Measurements from ENCODE around the gene SNRPB2. TPM values are rescaled to one million over a fixed set of nuclear protein-coding genes. Genes with fewer than 3 reads are reported as not detected.

SNRPB2 gene
- total RNA-seq, 1 experiment from 2014 or later: 78.4 TPM

- H3K9me3 ChIP-seq (ENCODE audit: control insufficient read depth in 1 of 2, insufficient read depth in 1 of 2, low read depth in 1 of 2, low read length in 2 of 2): no peaks in the 10 kb centered on the region
- no peak for TF ChIP-seq ZFX (IDR thresholded peaks at IDR 0.05)
- TF ChIP-seq EZH2 (IDR thresholded peaks at IDR 0.05): no peak
- TF ChIP-seq ATF3 (IDR thresholded peaks at IDR 0.05): no peak
- TF ChIP-seq MAX (IDR thresholded peaks at IDR 0.05): no peak
- TF ChIP-seq POLR2AphosphoS5 (IDR thresholded peaks at IDR 0.05; ENCODE audit: low read depth, low read length): no peak
- TF ChIP-seq JUND (IDR thresholded peaks at IDR 0.05): no peak
- TF ChIP-seq FOSL1 (IDR thresholded peaks at IDR 0.05; ENCODE audit: low read depth): no peak
- no peak for TF ChIP-seq CBX3 (IDR thresholded peaks at IDR 0.05; ENCODE audit: low read depth)
- TF ChIP-seq CEBPB (IDR thresholded peaks at IDR 0.05; ENCODE audit: low read depth): no peak
- no peak for TF ChIP-seq ZNF274 (IDR thresholded peaks at IDR 0.05; ENCODE audit: low read depth, low read length)
- no peak for TF ChIP-seq ZBTB33 (IDR thresholded peaks at IDR 0.05; ENCODE audit: extremely low read depth, insufficient replicate concordance, low read length)
- no peak for TF ChIP-seq EZH2phosphoT487 (IDR thresholded peaks at IDR 0.05; ENCODE audit: borderline replicate concordance)
- TF ChIP-seq SIN3A (IDR thresholded peaks at IDR 0.05; ENCODE audit: low read depth): no peak
- TF ChIP-seq REST (IDR thresholded peaks at IDR 0.05; ENCODE audit: low read depth): no peak
- no peak for TF ChIP-seq TCF7L2 (IDR thresholded peaks at IDR 0.05; ENCODE audit: borderline replicate concordance, extremely low read depth, insufficient read depth, insufficient read length)
- TF ChIP-seq CTCF (IDR thresholded peaks at IDR 0.05 in 2 of 3, conservative IDR thresholded peaks at IDR 0.05 in 1 of 3; ENCODE audit: borderline replicate concordance in 1 of 3, insufficient read depth in 1 of 3, low read depth in 2 of 3, low read length in 2 of 3): no peak
- TF ChIP-seq SRF (IDR thresholded peaks at IDR 0.05; ENCODE audit: low read depth): no peak
- TF ChIP-seq YY1 (IDR thresholded peaks at IDR 0.05; ENCODE audit: extremely low read depth, insufficient replicate concordance, low read depth, low read length): no peak
- TF ChIP-seq SP1 (IDR thresholded peaks at IDR 0.05; ENCODE audit: low read depth): no peak
- no peak for TF ChIP-seq EGR1 (IDR thresholded peaks at IDR 0.05; ENCODE audit: low read depth)
- no peaks in the 10 kb centered on the region for H3K4me1 ChIP-seq (ENCODE audit: control insufficient read depth in 1 of 2, insufficient read depth in 2 of 2, low read length in 2 of 2)
- no peak overlapping the region for H3K4me3 ChIP-seq (replicated peaks in 1 of 2; ENCODE audit: low read depth in 1 of 2, low read length in 2 of 2)
- ChIA-PET RAD21 (ENCODE audit: low non-redundant PET in 1 of 2, low total read pairs in 2 of 2, uncharacterized antibody in 2 of 2, unreplicated experiment in 2 of 2) (no interaction called here), CTCF (no interaction called here), POLR2A (no interaction called here)
- ATAC-seq: no peak
- no peaks in the 10 kb centered on the region for H4K20me1 ChIP-seq (ENCODE audit: insufficient read depth)
- BruUV-seq (replicated peaks): no TSS peak
- no peaks in the 10 kb centered on the region for H3K9me2 ChIP-seq (ENCODE audit: insufficient read depth)
- H3K36me3 ChIP-seq (ENCODE audit: control insufficient read depth in 1 of 2, insufficient read depth in 2 of 2, low read length in 2 of 2): no peaks in the 10 kb centered on the region
- intact Hi-C loops (cut with micrococcal nuclease): no loop called here
- no peak overlapping the region for H3K27ac ChIP-seq (ENCODE audit: low read depth, low read length)
- no peak overlapping the region for H3K9ac ChIP-seq (ENCODE audit: low read length)
- DNase-seq (ENCODE audit: low read depth, low spot score): no peak
- no peaks in the 10 kb centered on the region for H3K79me2 ChIP-seq (ENCODE audit: insufficient read depth, low read length)
- H2AFZ ChIP-seq (ENCODE audit: low read depth, low read length, poor library complexity, severe bottlenecking): no peak overlapping the region
- H3K27me3 ChIP-seq (ENCODE audit: insufficient read depth, low read length): peaks cover 18% of the 10 kb centered on the region; the same call in 1 of the 2 replicates
- no peak overlapping the region for H3K4me2 ChIP-seq (ENCODE audit: low read length)
These were observed 34.2 kb upstream of the SNRPB2 start for GRCh38 chr20:16695628-16696027.
